Keratinocyte (primary cell): ENCODE data around the gene PTRH1. TPM values are rescaled to one million over a fixed set of nuclear protein-coding genes. Genes with fewer than 3 reads are reported as not detected.

Experiments used
- DNase-seq: peaks from one replicate; pipeline ENCODE4 v3.0.0-alpha.2; 2011; ENCODE audit warnings: low read depth, missing footprints, low spot score
- FAIRE-seq: peaks from 2 replicates; lab custom pipeline; 2011; peaks lifted over from hg19 to GRCh38; lab: Jason Lieb, UNC
- H2AFZ ChIP-seq: 2 replicates; pipeline ENCODE4 v1.6.0; 2012; ENCODE audit warnings: low read length, control low read depth, inconsistent platforms; ENCODE audit not compliant: control insufficient read depth
- H3K27ac ChIP-seq: 2 replicates; pipeline ENCODE4 v1.5.1; 2011; ENCODE audit warnings: low read length; ENCODE audit not compliant: control insufficient read depth, insufficient read depth
- H3K27me3 ChIP-seq: 3 replicates; pipeline ENCODE4 v1.6.0; 2011; ENCODE audit warnings: low read length; ENCODE audit not compliant: control insufficient read depth, insufficient read depth; ENCODE audit errors: extremely low read depth
- H3K36me3 ChIP-seq, 2 experiments: 2 replicates in 1 of 2; 3 replicates in 1 of 2; pipeline ENCODE4 v1.5.1; 2011; ENCODE audit warnings: low read length in 2 of 2, mild to moderate bottlenecking in 1 of 2; ENCODE audit not compliant: control insufficient read depth in 2 of 2, insufficient read depth in 2 of 2; ENCODE audit errors: extremely low read depth in 1 of 2
- H3K4me1 ChIP-seq: 3 replicates; pipeline ENCODE4 v1.5.1; 2011; ENCODE audit warnings: low read length; ENCODE audit not compliant: control insufficient read depth, insufficient read depth; ENCODE audit errors: extremely low read depth
- H3K4me2 ChIP-seq: 3 replicates; pipeline ENCODE4 v1.6.0; 2011; ENCODE audit warnings: low read depth, low read length; ENCODE audit not compliant: control insufficient read depth, insufficient read depth; ENCODE audit errors: extremely low read depth
- H3K4me3 ChIP-seq, 3 experiments: fragments of 200-600 bp in 1 of 3; sonication (generic) in 1 of 3; 2 replicates in 2 of 3; 3 replicates in 1 of 3; pipeline ENCODE4 v1.5.1; 2011 to 2016; ENCODE audit warnings: low read length in 3 of 3, mild to moderate bottlenecking in 3 of 3, control low read depth in 2 of 3, inconsistent platforms in 1 of 3, low read depth in 1 of 3, mixed read lengths in 1 of 3, mixed run types in 1 of 3, moderate library complexity in 1 of 3; ENCODE audit not compliant: control insufficient read depth in 2 of 3, insufficient read depth in 2 of 3; ENCODE audit errors: extremely low read depth in 1 of 3
- H3K79me2 ChIP-seq: 2 replicates; pipeline ENCODE4 v1.6.0; 2012; ENCODE audit warnings: low read length; ENCODE audit not compliant: control insufficient read depth, insufficient read depth
- H3K9ac ChIP-seq: 3 replicates; pipeline ENCODE4 v1.6.0; 2011; ENCODE audit warnings: low read length; ENCODE audit not compliant: control insufficient read depth, insufficient read depth; ENCODE audit errors: extremely low read depth
- H3K9me1 ChIP-seq: 3 replicates; pipeline ENCODE4 v1.6.0; 2011; ENCODE audit warnings: low read length; ENCODE audit not compliant: control insufficient read depth, insufficient read depth; ENCODE audit errors: extremely low read depth
- H3K9me3 ChIP-seq: 2 replicates; pipeline ENCODE4 v1.5.1; 2012; ENCODE audit warnings: low read depth, low read length; ENCODE audit not compliant: control insufficient read depth
- H4K20me1 ChIP-seq: 3 replicates; pipeline ENCODE4 v1.6.0; 2011; ENCODE audit warnings: low read length; ENCODE audit not compliant: control insufficient read depth, insufficient read depth; ENCODE audit errors: extremely low read depth
- EZH2 ChIP-seq: IDR thresholded peaks from one replicate; pipeline ENCODE4 v1.6.1; 2012; ENCODE audit warnings: inconsistent platforms, mild to moderate bottlenecking, low read length, moderate library complexity
- dilution Hi-C: fragments of 300-500 bp; cut with MboI; formaldehyde crosslinking; loops from one replicate; pipeline ENCODE4 v1.7.0; 2020; ENCODE audit warnings: low sequenced_read_pairs; ENCODE audit not compliant: extremely low pct_ligation_motif_present
- polyA plus RNA-seq, 5 experiments: library from polyadenylated mRNA; depleted of rRNA in 3 of 5; stranded (reverse) in 3 of 5; stranded (forward) in 1 of 5; unstranded in 1 of 5; fragments of >200 nt; gene quantifications; 1 replicate in 1 of 5; 2 replicates in 3 of 5; 3 replicates in 1 of 5; pipeline versions ENCODE4 v1.2.1 to v1.2.3, GENCODE V29; 2011 to 2012; ENCODE audit warnings: missing spikeins in 2 of 5, low read depth in 1 of 5, low replicate concordance in 1 of 5
- TF ChIP-seq, protein P1 (sequence below), 3 experiments: IDR thresholded peaks in 1 of 3; conservative IDR thresholded peaks in 1 of 3; optimal IDR thresholded peaks in 1 of 3; 2 replicates in 2 of 3; 3 replicates in 1 of 3; pipeline versions ENCODE3 to v1.5.1; 2011; ENCODE audit warnings: low read length in 3 of 3, mild to moderate bottlenecking in 3 of 3, moderate library complexity in 2 of 3, control low read depth in 1 of 3, inconsistent platforms in 1 of 3; ENCODE audit not compliant: insufficient read depth in 2 of 3; ENCODE audit errors: extremely low read depth in 1 of 3

PTRH1 gene
- polyA plus RNA-seq, 1 donor (not counting 4 experiments of a cell fraction or from before 2014, with no cell fraction given) = 14.3 TPM

- H3K9ac ChIP-seq = no peak overlapping the region
- dilution Hi-C loops = no loop called here
Measured at GRCh38 chr9:127664678-127665507, 50.6 kb downstream of the PTRH1 start.

DNA sequence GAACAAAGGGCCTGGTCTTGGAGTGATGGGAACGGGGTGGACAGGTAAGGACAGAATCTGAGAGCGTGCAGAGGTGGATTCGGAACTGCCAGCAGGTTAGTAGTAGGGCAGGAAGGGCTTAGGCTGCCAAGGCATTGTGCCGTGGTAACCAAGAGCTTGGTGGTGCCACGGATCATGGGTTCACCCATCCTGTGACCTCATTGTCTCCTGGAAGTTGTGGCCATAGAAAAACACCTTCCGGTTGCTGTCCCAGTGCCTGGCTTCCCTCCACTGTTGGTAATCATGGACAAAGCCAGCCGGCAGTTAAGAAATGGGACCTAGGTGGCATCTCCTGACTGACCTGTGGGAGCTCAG, 51.2 kb downstream of the PTRH1 start:
- dilution Hi-C loops = no loop called here
- FAIRE-seq = no peak

More at GRCh38 chr9:127664678-127665507, 50.6 kb downstream of the PTRH1 start:
- FAIRE-seq (no peak), DNase-seq (no peak)
- Histone ChIP-seq H3K79me2 (no peaks in the 10 kb centered on the region), H3K27me3 (no peaks in the 10 kb centered on the region), H3K4me1 (no peaks in the 10 kb centered on the region), H3K4me3 (no peak overlapping the region), H3K4me2 (no peak overlapping the region), H2AFZ (no peak overlapping the region), H3K36me3 (peaks cover 25 to 33% of the 10 kb centered on the region in 2 experiments), H3K9me3 (no peaks in the 10 kb centered on the region), H3K27ac (no peak overlapping the region), H4K20me1 (no peaks in the 10 kb centered on the region), H3K9me1 (no peaks in the 10 kb centered on the region)
- TF ChIP-seq, protein P1, sequence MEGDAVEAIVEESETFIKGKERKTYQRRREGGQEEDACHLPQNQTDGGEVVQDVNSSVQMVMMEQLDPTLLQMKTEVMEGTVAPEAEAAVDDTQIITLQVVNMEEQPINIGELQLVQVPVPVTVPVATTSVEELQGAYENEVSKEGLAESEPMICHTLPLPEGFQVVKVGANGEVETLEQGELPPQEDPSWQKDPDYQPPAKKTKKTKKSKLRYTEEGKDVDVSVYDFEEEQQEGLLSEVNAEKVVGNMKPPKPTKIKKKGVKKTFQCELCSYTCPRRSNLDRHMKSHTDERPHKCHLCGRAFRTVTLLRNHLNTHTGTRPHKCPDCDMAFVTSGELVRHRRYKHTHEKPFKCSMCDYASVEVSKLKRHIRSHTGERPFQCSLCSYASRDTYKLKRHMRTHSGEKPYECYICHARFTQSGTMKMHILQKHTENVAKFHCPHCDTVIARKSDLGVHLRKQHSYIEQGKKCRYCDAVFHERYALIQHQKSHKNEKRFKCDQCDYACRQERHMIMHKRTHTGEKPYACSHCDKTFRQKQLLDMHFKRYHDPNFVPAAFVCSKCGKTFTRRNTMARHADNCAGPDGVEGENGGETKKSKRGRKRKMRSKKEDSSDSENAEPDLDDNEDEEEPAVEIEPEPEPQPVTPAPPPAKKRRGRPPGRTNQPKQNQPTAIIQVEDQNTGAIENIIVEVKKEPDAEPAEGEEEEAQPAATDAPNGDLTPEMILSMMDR (optimal IDR thresholded peaks at IDR 0.05 in 1 of 3, IDR thresholded peaks at IDR 0.05 in 1 of 3, conservative IDR thresholded peaks at IDR 0.05 in 1 of 3; ENCODE audit: extremely low read depth in 1 of 3, insufficient read depth in 2 of 3, low read length in 3 of 3) = no peak
- TF ChIP-seq EZH2 = no peak

More for the DNA sequence above, 51.2 kb downstream of the PTRH1 start:
- no peaks in the 10 kb centered on the region for H3K9me3 ChIP-seq
- no peak overlapping the region for H2AFZ ChIP-seq
- no peaks in the 10 kb centered on the region for H3K79me2 ChIP-seq
- no peak for DNase-seq
- H3K36me3 ChIP-seq = peaks cover 25 to 38% of the 10 kb centered on the region in 2 experiments
- no peaks in the 10 kb centered on the region for H3K27me3 ChIP-seq
- no peaks in the 10 kb centered on the region for H3K9me1 ChIP-seq
- H4K20me1 ChIP-seq = no peaks in the 10 kb centered on the region
- H3K4me2 ChIP-seq = no peak overlapping the region
- no peak overlapping the region for H3K27ac ChIP-seq
- no peak overlapping the region for H3K9ac ChIP-seq
- no peak overlapping the region for H3K4me3 ChIP-seq
- no peaks in the 10 kb centered on the region for H3K4me1 ChIP-seq
- TF ChIP-seq, protein P1 (optimal IDR thresholded peaks at IDR 0.05 in 1 of 3, IDR thresholded peaks at IDR 0.05 in 1 of 3, conservative IDR thresholded peaks at IDR 0.05 in 1 of 3; ENCODE audit: extremely low read depth in 1 of 3, insufficient read depth in 2 of 3, low read length in 3 of 3) = no peak
- no peak for TF ChIP-seq EZH2

Other genes with a start within 250 kb of the PTRH1 start
- 7.8 to 22.2 TPM (median 17.1 TPM) in 3 replicates for gene STXBP1, start 103.4 kb downstream of the PTRH1 start, polyA plus RNA-seq
- gene CFAP157, start 8.7 kb downstream of the PTRH1 start, polyA plus RNA-seq = 0.03 TPM in 1 of 3 replicates, not detected in the others
- gene TTC16, start 416 bp upstream of the PTRH1 start, polyA plus RNA-seq = 0.03 to 0.05 TPM in 2 of 3 replicates, not detected in the other
- gene TOR2A, start 19.6 kb upstream of the PTRH1 start, polyA plus RNA-seq = 2.3 to 5.9 TPM (median 4.1 TPM) in 3 replicates
- 0.12 to 0.21 TPM in 2 of 3 replicates, not detected in the other for gene SH2D3C, start 63.0 kb upstream of the PTRH1 start, polyA plus RNA-seq
- 39.0 to 100.0 TPM (median 47.8 TPM) in 3 replicates for gene CDK9, start 70.4 kb upstream of the PTRH1 start, polyA plus RNA-seq
- gene FPGS, start 87.2 kb upstream of the PTRH1 start, polyA plus RNA-seq = 38.2 to 65.0 TPM (median 56.3 TPM) in 3 replicates
- 0.22 to 0.86 TPM (median 0.33 TPM) in 3 replicates for gene ENG, start 139.0 kb upstream of the PTRH1 start, polyA plus RNA-seq
- 40.2 to 53.8 TPM (median 46.5 TPM) in 3 replicates for gene AK1, start 162.0 kb upstream of the PTRH1 start, polyA plus RNA-seq
- gene ST6GALNAC6, start 183.9 kb upstream of the PTRH1 start, polyA plus RNA-seq = 20.1 to 55.8 TPM (median 21.1 TPM) in 3 replicates
- 5.8 to 10.8 TPM (median 8.9 TPM) in 3 replicates for gene ST6GALNAC4, start 201.4 kb upstream of the PTRH1 start, polyA plus RNA-seq
- gene PIP5KL1, start 215.1 kb upstream of the PTRH1 start, polyA plus RNA-seq = 2.4 to 5.2 TPM (median 4.4 TPM) in 3 replicates
- gene DPM2, start 222.2 kb upstream of the PTRH1 start, polyA plus RNA-seq = 31.1 to 35.4 TPM (median 34.7 TPM) in 3 replicates